ENCODE data around the gene TNC.
A peak's percentile ranks its signal among the peaks of the same experiment; 100 is the strongest.

TNC gene

GRCh38 chr9:115015018-115015635 lies 102.8 kb downstream of the TNC start:
- in situ Hi-C loops (cut with MboI; ENCODE audit: low sequenced_read_pairs) = loop anchor here (10.0 kb wide), 2 partner anchors 340 to 610 kb away; no protein-coding TSS in a partner anchor
- H3K9me3 ChIP-seq = no peaks in the 10 kb centered on the region
- no peaks in the 10 kb centered on the region for H3K27me3 ChIP-seq (ENCODE audit: low read depth)
- H3K4me3 ChIP-seq = no peak overlapping the region
- H3K4me1 ChIP-seq = no peaks in the 10 kb centered on the region
- DNase-seq (ENCODE audit: low spot score in 2 of 2) = peak; percentile 25 to 53
- no peaks in the 10 kb centered on the region for H3K36me3 ChIP-seq (replicated peaks)

DNA sequence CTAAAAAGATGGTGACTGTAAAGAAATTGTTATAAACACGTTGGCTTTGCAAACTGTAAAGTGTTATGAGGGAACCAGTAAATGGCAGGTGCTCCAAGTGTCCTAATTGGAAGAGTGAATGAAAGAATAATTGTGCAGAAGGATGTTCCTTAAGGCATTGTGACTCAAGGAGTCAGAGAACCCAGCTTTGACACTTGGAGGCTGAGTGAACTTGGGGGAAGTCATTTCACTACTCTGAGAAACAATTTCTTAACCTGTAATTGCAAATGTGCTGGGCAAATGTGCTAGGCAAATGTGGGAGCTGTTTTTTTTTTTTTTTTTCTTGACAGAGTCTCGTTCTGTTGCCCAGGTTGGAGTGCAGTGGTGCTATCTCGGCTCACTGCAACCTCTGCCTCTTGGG lies 103.5 kb downstream of the TNC start:
- Histone ChIP-seq H3K4me1 (no peaks in the 10 kb centered on the region), H3K36me3 (replicated peaks) (no peaks in the 10 kb centered on the region), H3K9me3 (no peaks in the 10 kb centered on the region), H3K4me3 (no peak overlapping the region), H3K27me3 (ENCODE audit: low read depth) (no peaks in the 10 kb centered on the region)
- DNase-seq (ENCODE audit: low spot score in 2 of 2) = no peak
- in situ Hi-C loops (cut with MboI; ENCODE audit: low sequenced_read_pairs) = loop anchor here (5.0 to 10.0 kb wide), 3 partner anchors 277 to 610 kb away; no protein-coding TSS in a partner anchor

DNA sequence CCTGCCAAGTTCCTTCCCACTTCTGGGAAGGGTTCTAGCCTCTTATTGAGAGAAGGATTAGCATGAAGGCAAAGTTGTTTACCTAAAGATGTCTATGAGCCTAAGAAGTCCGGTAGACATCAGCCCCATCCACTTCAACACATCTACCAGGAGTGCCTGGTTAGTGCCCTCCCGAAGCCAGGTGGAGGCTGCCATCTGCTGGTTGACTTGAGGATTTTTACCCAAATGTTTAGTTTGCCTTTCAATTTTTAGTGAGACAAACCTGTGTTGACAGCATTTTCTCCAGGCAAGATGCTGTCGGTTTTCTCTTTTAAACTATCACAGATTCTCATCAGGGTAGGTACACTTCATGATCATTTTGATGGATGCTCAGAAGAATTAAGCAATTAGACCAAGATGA lies 104.0 kb downstream of the TNC start:
- H3K9me3 ChIP-seq = no peaks in the 10 kb centered on the region
- peak; percentile 45 to 72 for DNase-seq (ENCODE audit: low spot score in 2 of 2)
- H3K27me3 ChIP-seq (ENCODE audit: low read depth) = no peaks in the 10 kb centered on the region
- in situ Hi-C loops (cut with MboI; ENCODE audit: low sequenced_read_pairs) = loop anchor here (5.0 to 10.0 kb wide), 3 partner anchors 277 to 609 kb away; no protein-coding TSS in a partner anchor
- no peaks in the 10 kb centered on the region for H3K4me1 ChIP-seq
- H3K4me3 ChIP-seq = no peak overlapping the region
- no peaks in the 10 kb centered on the region for H3K36me3 ChIP-seq (replicated peaks)

- Histone ChIP-seq H3K27me3 (ENCODE audit: low read depth) (no peaks in the 10 kb centered on the region), H3K36me3 (replicated peaks) (no peaks in the 10 kb centered on the region), H3K4me1 (no peaks in the 10 kb centered on the region), H3K9me3 (no peaks in the 10 kb centered on the region), H3K4me3 (no peak overlapping the region)
- DNase-seq (ENCODE audit: low spot score in 2 of 2) = no peak
- in situ Hi-C loops (cut with MboI; ENCODE audit: low sequenced_read_pairs) = loop anchor here (5.0 to 10.0 kb wide), 3 partner anchors 275 to 608 kb away; no protein-coding TSS in a partner anchor
These were observed 105.5 kb downstream of the TNC start for GRCh38 chr9:115012486-115012885.

- in situ Hi-C loops (cut with MboI; ENCODE audit: low sequenced_read_pairs) = loop anchor here (5.0 to 10.0 kb wide), 3 partner anchors 274 to 606 kb away; no protein-coding TSS in a partner anchor
- no peaks in the 10 kb centered on the region for H3K36me3 ChIP-seq (replicated peaks)
- H3K27me3 ChIP-seq (ENCODE audit: low read depth) = no peaks in the 10 kb centered on the region
- no peak for DNase-seq (ENCODE audit: low spot score in 2 of 2)
- no peaks in the 10 kb centered on the region for H3K9me3 ChIP-seq
- H3K4me3 ChIP-seq = no peak overlapping the region
- no peaks in the 10 kb centered on the region for H3K4me1 ChIP-seq
These were observed 107.1 kb downstream of the TNC start for GRCh38 chr9:115010874-115011273.

- no peaks in the 10 kb centered on the region for H3K36me3 ChIP-seq (replicated peaks)
- no peak overlapping the region for H3K4me3 ChIP-seq
- no peaks in the 10 kb centered on the region for H3K9me3 ChIP-seq
- no peak for DNase-seq (ENCODE audit: low spot score in 2 of 2)
- no peaks in the 10 kb centered on the region for H3K27me3 ChIP-seq (ENCODE audit: low read depth)
- in situ Hi-C loops (cut with MboI; ENCODE audit: low sequenced_read_pairs) = no loop called here
- no peaks in the 10 kb centered on the region for H3K4me1 ChIP-seq
These were observed 109.3 kb downstream of the TNC start for GRCh38 chr9:115008536-115009270.

- Histone ChIP-seq H3K36me3 (replicated peaks) (no peaks in the 10 kb centered on the region), H3K4me3 (no peak overlapping the region), H3K9me3 (no peaks in the 10 kb centered on the region), H3K4me1 (no peaks in the 10 kb centered on the region), H3K27me3 (ENCODE audit: low read depth) (no peaks in the 10 kb centered on the region)
- in situ Hi-C loops (cut with MboI; ENCODE audit: low sequenced_read_pairs) = no loop called here
- DNase-seq (ENCODE audit: low spot score in 2 of 2) = no peak
These were observed 111.3 kb downstream of the TNC start for GRCh38 chr9:115006660-115007059.

GRCh38 chr9:115005322-115005721 lies 112.6 kb downstream of the TNC start:
- no peak for DNase-seq (ENCODE audit: low spot score in 2 of 2)
- in situ Hi-C loops (cut with MboI; ENCODE audit: low sequenced_read_pairs) = no loop called here

DNA sequence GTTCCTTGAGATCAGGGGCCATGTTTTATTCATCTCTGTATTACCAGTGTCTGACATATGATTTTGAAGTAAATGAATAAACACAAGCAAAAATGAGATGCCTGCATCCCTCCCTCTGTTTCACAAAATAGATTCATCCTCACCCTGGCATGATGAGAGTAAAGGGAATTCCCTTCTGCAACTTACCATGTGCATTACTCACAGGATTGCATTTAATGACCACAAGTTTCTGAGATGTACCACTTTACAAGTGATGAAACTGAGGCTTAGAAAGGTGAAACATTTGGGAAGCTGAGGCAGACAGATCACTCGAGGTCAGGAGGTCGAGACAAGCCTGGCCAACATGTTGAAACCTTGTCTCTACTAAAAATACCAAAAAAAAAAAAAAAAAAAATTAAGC lies 113.4 kb downstream of the TNC start:
- H3K9me3 ChIP-seq = no peaks in the 10 kb centered on the region
- H3K36me3 ChIP-seq (replicated peaks) = no peaks in the 10 kb centered on the region
- no peaks in the 10 kb centered on the region for H3K4me1 ChIP-seq
- H3K4me3 ChIP-seq = no peak overlapping the region
- in situ Hi-C loops (cut with MboI; ENCODE audit: low sequenced_read_pairs) = no loop called here
- H3K27me3 ChIP-seq (ENCODE audit: low read depth) = no peaks in the 10 kb centered on the region
- DNase-seq (ENCODE audit: low spot score in 2 of 2) = no peak

More at GRCh38 chr9:115005322-115005721, 112.6 kb downstream of the TNC start:
- Histone ChIP-seq H3K9me3 (no peaks in the 10 kb centered on the region), H3K27me3 (ENCODE audit: low read depth) (no peaks in the 10 kb centered on the region), H3K36me3 (replicated peaks) (no peaks in the 10 kb centered on the region), H3K4me3 (no peak overlapping the region), H3K4me1 (no peaks in the 10 kb centered on the region)

DNA sequence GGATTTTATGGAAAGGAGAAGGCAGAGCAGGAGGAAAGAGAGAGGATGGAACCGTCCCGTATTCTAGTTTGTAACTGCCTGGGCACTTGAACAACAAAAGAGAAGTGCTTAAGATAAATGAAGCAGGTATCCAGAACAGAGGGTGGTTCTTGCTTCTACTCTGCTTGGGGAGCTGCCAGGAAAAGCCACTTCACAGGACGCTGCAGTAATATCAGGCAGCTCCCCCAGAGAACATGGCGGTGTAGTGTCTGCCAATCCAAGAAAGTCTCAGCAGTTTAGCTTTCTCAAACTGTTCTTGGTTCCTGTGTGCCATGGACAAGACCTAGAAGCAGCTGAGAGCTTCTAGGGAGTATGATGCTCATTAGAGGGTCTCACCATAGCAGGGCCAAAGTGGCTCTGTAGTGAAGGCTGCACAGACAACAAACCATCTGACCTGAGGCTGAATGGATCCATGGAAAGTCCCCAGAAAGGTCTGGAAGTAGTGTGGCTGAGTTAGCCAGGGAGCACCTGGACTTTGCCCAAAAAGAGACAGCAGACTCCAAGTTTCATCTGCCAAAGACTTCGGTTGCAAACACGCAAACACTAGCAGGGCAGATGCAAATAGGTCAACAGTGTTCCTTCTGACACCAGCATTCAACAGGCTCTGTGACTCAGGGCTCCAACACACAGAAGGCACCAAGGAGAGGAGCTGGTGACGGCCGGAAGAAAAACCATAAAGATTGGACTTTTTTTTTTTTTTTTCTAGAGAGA lies 115.4 kb downstream of the TNC start:
- H3K27me3 ChIP-seq (ENCODE audit: low read depth) = no peaks in the 10 kb centered on the region
- H3K9me3 ChIP-seq = no peaks in the 10 kb centered on the region
- H3K36me3 ChIP-seq (replicated peaks) = no peaks in the 10 kb centered on the region
- in situ Hi-C loops (cut with MboI; ENCODE audit: low sequenced_read_pairs) = no loop called here
- no peaks in the 10 kb centered on the region for H3K4me1 ChIP-seq
- no peak overlapping the region for H3K4me3 ChIP-seq
- DNase-seq (ENCODE audit: low spot score in 2 of 2) = no peak

- no peaks in the 10 kb centered on the region for H3K9me3 ChIP-seq
- no peak overlapping the region for H3K4me3 ChIP-seq
- H3K27me3 ChIP-seq (ENCODE audit: low read depth) = no peaks in the 10 kb centered on the region
- in situ Hi-C loops (cut with MboI; ENCODE audit: low sequenced_read_pairs) = no loop called here
- no peaks in the 10 kb centered on the region for H3K4me1 ChIP-seq
- no peak for DNase-seq (ENCODE audit: low spot score in 2 of 2)
- no peaks in the 10 kb centered on the region for H3K36me3 ChIP-seq (replicated peaks)
These were observed 117.7 kb downstream of the TNC start for GRCh38 chr9:115000217-115000639.

DNA sequence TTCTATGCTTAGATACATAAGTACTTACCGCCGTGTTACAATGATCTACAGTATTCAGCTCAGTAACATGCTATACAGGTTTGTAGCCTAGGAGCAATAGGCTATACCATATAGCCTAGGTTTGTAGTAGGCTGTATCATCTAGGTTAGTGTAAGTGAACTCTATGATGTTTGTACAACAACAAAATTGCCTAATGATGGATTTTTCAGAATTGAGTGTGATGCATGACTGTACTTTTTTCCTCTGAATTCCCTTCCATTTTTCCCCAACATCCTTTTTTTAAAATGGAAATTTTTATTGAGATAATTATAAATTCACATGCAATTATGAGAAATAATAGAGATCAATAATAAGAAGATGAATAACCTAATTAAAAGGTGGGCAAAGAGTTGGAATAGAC lies 119.6 kb downstream of the TNC start:
- Histone ChIP-seq H3K4me1 (no peaks in the 10 kb centered on the region), H3K4me3 (no peak overlapping the region), H3K27me3 (ENCODE audit: low read depth) (no peaks in the 10 kb centered on the region), H3K9me3 (no peaks in the 10 kb centered on the region), H3K36me3 (replicated peaks) (no peaks in the 10 kb centered on the region)
- in situ Hi-C loops (cut with MboI; ENCODE audit: low sequenced_read_pairs) = no loop called here
- DNase-seq (ENCODE audit: low spot score in 2 of 2) = no peak

DNA sequence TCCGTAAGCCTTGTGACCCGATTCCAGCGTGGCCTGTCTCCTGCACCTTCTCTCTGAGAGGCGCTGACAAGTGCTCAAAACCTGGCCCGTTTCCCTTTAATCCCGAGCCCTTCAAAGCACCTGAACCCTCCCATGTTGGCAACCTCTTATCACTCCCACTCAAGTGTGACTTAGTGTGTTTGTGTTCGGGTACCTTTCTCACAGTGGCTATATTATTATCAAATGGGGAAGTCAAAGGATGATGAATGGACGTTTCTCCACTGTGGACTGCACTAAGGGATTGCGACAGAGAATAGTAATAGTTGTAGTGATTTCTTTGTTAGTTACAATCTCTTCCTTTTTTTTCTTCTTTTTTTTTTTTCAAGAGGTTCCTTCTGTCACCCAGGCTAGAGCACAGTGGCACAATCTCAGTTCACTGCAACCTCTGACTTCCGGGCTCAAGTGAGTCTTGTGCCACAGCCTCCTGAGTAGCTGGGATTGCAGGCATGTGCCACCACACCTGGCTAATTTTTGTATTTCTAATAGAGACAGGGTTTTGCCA lies 122.2 kb downstream of the TNC start:
- H3K27me3 ChIP-seq (ENCODE audit: low read depth) = no peaks in the 10 kb centered on the region
- no peaks in the 10 kb centered on the region for H3K4me1 ChIP-seq
- H3K9me3 ChIP-seq = no peaks in the 10 kb centered on the region
- in situ Hi-C loops (cut with MboI; ENCODE audit: low sequenced_read_pairs) = no loop called here
- no peak for DNase-seq (ENCODE audit: low spot score in 2 of 2)
- H3K4me3 ChIP-seq = no peak overlapping the region
- no peaks in the 10 kb centered on the region for H3K36me3 ChIP-seq (replicated peaks)
